Hepatocyte (in vitro differentiated cells): Measurements from ENCODE around the gene NKD1. TPM values are rescaled to one million over a fixed set of nuclear protein-coding genes. Genes with fewer than 3 reads are reported as not detected.

Experiments used
- DNase-seq: peaks from one replicate; pipeline ENCODE4 v3.0.0-alpha.2; 2016; ENCODE audit warnings: low spot score
- H2AFZ ChIP-seq: fragments of 200-600 bp; sonication (generic); 2 replicates; pipeline ENCODE4 v1.6.0; 2016; ENCODE audit warnings: antibody characterized with exemption, mild to moderate bottlenecking
- H3K27ac ChIP-seq: fragments of 200-600 bp; sonication (generic); 2 replicates; pipeline ENCODE4 v1.5.1; 2016; ENCODE audit warnings: mild to moderate bottlenecking
- H3K27me3 ChIP-seq: fragments of 200-600 bp; sonication (generic); 2 replicates; pipeline ENCODE4 v1.6.1; 2016
- H3K36me3 ChIP-seq: fragments of 200-600 bp; sonication (generic); replicated peaks from 2 replicates; pipeline ENCODE4 v1.5.1; 2016; ENCODE audit warnings: low read depth; ENCODE audit not compliant: insufficient read depth
- H3K4me1 ChIP-seq: fragments of 200-600 bp; sonication (generic); 2 replicates; pipeline ENCODE4 v1.5.1; 2016; ENCODE audit warnings: mild to moderate bottlenecking, moderate library complexity; ENCODE audit not compliant: insufficient read depth
- H3K4me2 ChIP-seq: fragments of 200-600 bp; sonication (generic); 2 replicates; pipeline ENCODE4 v1.6.0; 2016
- H3K4me3 ChIP-seq: fragments of 200-600 bp; sonication (generic); 2 replicates; pipeline ENCODE4 v1.5.1; 2016; ENCODE audit warnings: mild to moderate bottlenecking
- H3K79me2 ChIP-seq: fragments of 200-600 bp; sonication (generic); 2 replicates; pipeline ENCODE4 v1.6.0; 2017; ENCODE audit warnings: mild to moderate bottlenecking
- H3K9me2 ChIP-seq: fragments of 200-600 bp; sonication (generic); replicated peaks from 2 replicates; pipeline ENCODE4 v1.6.0; 2017; ENCODE audit warnings: mild to moderate bottlenecking; ENCODE audit not compliant: insufficient read depth
- H3K9me3 ChIP-seq: fragments of 200-600 bp; sonication (generic); 2 replicates; pipeline ENCODE4 v1.5.1; 2016; ENCODE audit warnings: low read depth, mild to moderate bottlenecking
- H4K20me1 ChIP-seq: fragments of 200-600 bp; sonication (generic); 2 replicates; pipeline ENCODE4 v1.6.0; 2016; ENCODE audit warnings: mild to moderate bottlenecking; ENCODE audit not compliant: insufficient read depth, poor library complexity, severe bottlenecking
- CTCF ChIP-seq: fragments of 200-600 bp; sonication (generic); IDR thresholded peaks from 2 replicates; pipeline ENCODE4 v1.5.1; 2016; ENCODE audit warnings: antibody characterized with exemption, mild to moderate bottlenecking; ENCODE audit not compliant: poor library complexity
- EZH2 ChIP-seq: fragments of 200-600 bp; sonication (generic); IDR thresholded peaks from 2 replicates; pipeline ENCODE4 v1.6.1; 2016; ENCODE audit warnings: antibody characterized with exemption, mild to moderate bottlenecking, borderline replicate concordance
- EZH2phosphoT487 ChIP-seq: fragments of 200-600 bp; sonication (generic); IDR thresholded peaks from one replicate; pipeline ENCODE4 v1.6.1; 2018; ENCODE audit warnings: antibody characterized with exemption, mild to moderate bottlenecking, low read depth, moderate library complexity; ENCODE audit not compliant: unreplicated experiment, severe bottlenecking
- WGBS: methylation state at CpG from one replicate; pipeline ENCODE4 v1.1.6; 2016; ENCODE audit warnings: low lambda C conversion rate; ENCODE audit errors: missing lambda C conversion rate; 5-methylcytosine and 5-hydroxymethylcytosine counted together
- polyA plus RNA-seq: library from polyadenylated mRNA; unstranded; fragments of >200 nt; fragmentation: Nextera tagmentation; extraction: Ambion mirVana; gene quantifications from 2 replicates; pipeline ENCODE4 v1.2.1, GENCODE V29; 2016
- total RNA-seq: library from RNA; depleted of rRNA; stranded (reverse); fragments of >200 nt; gene quantifications from 2 replicates; pipeline ENCODE4 v1.2.3, GENCODE V29; 2014

Gene NKD1
- total and polyA plus RNA-seq, 2 experiments from 2014 or later: 5.9 to 26.3 TPM

GRCh38 chr16:50626868-50627267 lies 78.7 kb downstream of the NKD1 start:
- Histone ChIP-seq H3K36me3 (no peaks in the 10 kb centered on the region), H3K4me2 (no peak overlapping the region), H3K9me2 (no peaks in the 10 kb centered on the region), H3K4me1 (peaks cover 3% of the 10 kb centered on the region), H3K79me2 (no peaks in the 10 kb centered on the region), H3K27ac (no peak overlapping the region), H3K9me3 (no peaks in the 10 kb centered on the region), H2AFZ (no peak overlapping the region), H3K27me3 (no peaks in the 10 kb centered on the region), H3K4me3 (no peak overlapping the region), H4K20me1 (no peaks in the 10 kb centered on the region)
- no peak for DNase-seq
- TF ChIP-seq EZH2phosphoT487 (no peak), CTCF (no peak)
- 78% methylated on average over 4 of the region's 4 CpGs for WGBS

- TF ChIP-seq CTCF (peak; percentile 36), EZH2 (no peak)
- Histone ChIP-seq H3K4me1 (peaks cover 3% of the 10 kb centered on the region), H3K36me3 (no peaks in the 10 kb centered on the region), H2AFZ (no peak overlapping the region), H3K4me2 (no peak overlapping the region), H4K20me1 (no peaks in the 10 kb centered on the region), H3K79me2 (no peaks in the 10 kb centered on the region), H3K9me3 (no peaks in the 10 kb centered on the region), H3K9me2 (no peaks in the 10 kb centered on the region), H3K27me3 (no peaks in the 10 kb centered on the region), H3K4me3 (no peak overlapping the region), H3K27ac (no peak overlapping the region)
- DNase-seq: peak; percentile 56
- WGBS: 75% methylated on average over 10 of the region's 10 CpGs
Measured at GRCh38 chr16:50627419-50627818, 79.2 kb downstream of the NKD1 start.

- DNase-seq: no peak
- Histone ChIP-seq H3K27me3 (no peaks in the 10 kb centered on the region), H3K4me3 (no peak overlapping the region), H2AFZ (no peak overlapping the region), H3K4me2 (no peak overlapping the region), H3K9me3 (no peaks in the 10 kb centered on the region), H4K20me1 (no peaks in the 10 kb centered on the region), H3K4me1 (peaks cover 3% of the 10 kb centered on the region), H3K79me2 (no peaks in the 10 kb centered on the region), H3K27ac (no peak overlapping the region), H3K36me3 (no peaks in the 10 kb centered on the region), H3K9me2 (no peaks in the 10 kb centered on the region)
- TF ChIP-seq EZH2 (no peak), EZH2phosphoT487 (no peak), CTCF (no peak)
- 96% methylated on average over 9 of the region's 9 CpGs for WGBS
Measured at GRCh38 chr16:50628156-50628802, 80.1 kb downstream of the NKD1 start.

- 92% methylated on average over 4 of the region's 4 CpGs for WGBS
- H3K9me3 ChIP-seq: no peaks in the 10 kb centered on the region
- H3K4me1 ChIP-seq: peaks cover 3% of the 10 kb centered on the region
- H3K79me2 ChIP-seq: no peaks in the 10 kb centered on the region
- no peak overlapping the region for H3K27ac ChIP-seq
- H3K4me2 ChIP-seq: no peak overlapping the region
- no peaks in the 10 kb centered on the region for H4K20me1 ChIP-seq
- no peak for TF ChIP-seq EZH2phosphoT487
- TF ChIP-seq EZH2: no peak
- no peaks in the 10 kb centered on the region for H3K9me2 ChIP-seq
- no peak for DNase-seq
- H3K27me3 ChIP-seq: no peaks in the 10 kb centered on the region
- H3K36me3 ChIP-seq: no peaks in the 10 kb centered on the region
- H3K4me3 ChIP-seq: no peak overlapping the region
- H2AFZ ChIP-seq: no peak overlapping the region
Measured at GRCh38 chr16:50629334-50629733, 81.1 kb downstream of the NKD1 start.
